Upper lobe of right lung (tissue), 1 donor: ENCODE data around the gene DUSP14. TPM values are rescaled to one million over a fixed set of nuclear protein-coding genes. Genes with fewer than 3 reads are reported as not detected.
A peak's percentile ranks its signal among the peaks of the same experiment; 100 is the strongest.

Experiments
- ATAC-seq: fragments of 200-7000 bp; cut with Tn5 transposase; one replicate; pipeline ENCODE4 v1.9.1; 2020; ENCODE audit warnings: mild to moderate bottlenecking, moderate library complexity
- DNase-seq: peaks from one replicate; pipeline ENCODE4 v3.0.0-alpha.2; 2020
- H3K27ac ChIP-seq: fragments of 200-600 bp; one replicate; pipeline ENCODE4 v1.8.0; 2022
- H3K27me3 ChIP-seq: fragments of 200-600 bp; one replicate; pipeline ENCODE4 v1.8.0; 2022; ENCODE audit warnings: mild to moderate bottlenecking
- H3K36me3 ChIP-seq: fragments of 200-600 bp; one replicate; pipeline ENCODE4 v1.8.0; 2022
- H3K4me1 ChIP-seq: fragments of 200-600 bp; one replicate; pipeline ENCODE4 v1.8.0; 2022
- H3K4me3 ChIP-seq: fragments of 200-600 bp; one replicate; pipeline ENCODE4 v1.8.0; 2022; ENCODE audit warnings: mild to moderate bottlenecking
- H3K9me3 ChIP-seq: fragments of 200-600 bp; one replicate; pipeline ENCODE4 v1.8.0; 2022
- intact Hi-C: fragments of 100-400 bp; cut with DNase I; formaldehyde crosslinking; loops from one replicate; pipeline ENCODE4 v1.11.0; 2022
- total RNA-seq: library from RNA; stranded (reverse); fragmentation: NEBNext Ultra II Directional; extraction: Animal tissue kit (Norgen Biotek cat#: 25700); gene quantifications from one replicate; pipeline ENCODE4 v1.2.1, GENCODE V29; 2021
- TF ChIP-seq, protein P1 (sequence below): fragments of 200-600 bp; IDR thresholded peaks from one replicate; pipeline ENCODE4 v1.8.0; 2022; ENCODE audit warnings: antibody characterized with exemption
- donor health status: DM: no; HTN: yes; CAD: no; lungs with severe emphysema.

Gene DUSP14
- total RNA-seq, 1 donor from 2014 or later, result 9.0 TPM

DNA sequence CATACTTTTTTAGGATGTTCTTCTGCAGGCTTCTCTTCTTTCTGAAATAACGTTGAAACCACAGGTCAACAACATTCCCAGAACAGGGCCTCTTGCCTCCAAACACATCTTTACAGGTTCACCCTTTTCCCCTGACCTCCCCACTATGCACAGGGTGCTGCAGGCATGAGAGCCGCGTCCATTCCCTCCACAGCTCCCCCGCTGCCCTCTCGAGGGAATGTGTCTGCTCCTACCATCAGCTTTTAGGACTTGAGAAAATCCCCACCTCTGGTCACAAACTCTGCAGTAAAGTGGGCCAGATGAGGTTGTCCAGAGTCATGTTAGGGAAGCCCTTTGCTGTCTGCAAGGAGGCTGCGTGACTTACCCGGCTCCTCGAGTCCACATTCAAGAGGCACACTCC, 30.5 kb downstream of the DUSP14 start:
- ATAC-seq (no peak), DNase-seq (no peak)
- Histone ChIP-seq H3K4me3 (no peak overlapping the region), H3K27ac (no peak overlapping the region), H3K9me3 (no peaks in the 10 kb centered on the region), H3K27me3 (no peaks in the 10 kb centered on the region), H3K4me1 (no peaks in the 10 kb centered on the region), H3K36me3 (peaks cover 72% of the 10 kb centered on the region)
- TF ChIP-seq, protein P1, sequence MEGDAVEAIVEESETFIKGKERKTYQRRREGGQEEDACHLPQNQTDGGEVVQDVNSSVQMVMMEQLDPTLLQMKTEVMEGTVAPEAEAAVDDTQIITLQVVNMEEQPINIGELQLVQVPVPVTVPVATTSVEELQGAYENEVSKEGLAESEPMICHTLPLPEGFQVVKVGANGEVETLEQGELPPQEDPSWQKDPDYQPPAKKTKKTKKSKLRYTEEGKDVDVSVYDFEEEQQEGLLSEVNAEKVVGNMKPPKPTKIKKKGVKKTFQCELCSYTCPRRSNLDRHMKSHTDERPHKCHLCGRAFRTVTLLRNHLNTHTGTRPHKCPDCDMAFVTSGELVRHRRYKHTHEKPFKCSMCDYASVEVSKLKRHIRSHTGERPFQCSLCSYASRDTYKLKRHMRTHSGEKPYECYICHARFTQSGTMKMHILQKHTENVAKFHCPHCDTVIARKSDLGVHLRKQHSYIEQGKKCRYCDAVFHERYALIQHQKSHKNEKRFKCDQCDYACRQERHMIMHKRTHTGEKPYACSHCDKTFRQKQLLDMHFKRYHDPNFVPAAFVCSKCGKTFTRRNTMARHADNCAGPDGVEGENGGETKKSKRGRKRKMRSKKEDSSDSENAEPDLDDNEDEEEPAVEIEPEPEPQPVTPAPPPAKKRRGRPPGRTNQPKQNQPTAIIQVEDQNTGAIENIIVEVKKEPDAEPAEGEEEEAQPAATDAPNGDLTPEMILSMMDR, result no peak
- intact Hi-C loops, result no loop called here

GRCh38 chr17:37521821-37522220, 32.1 kb downstream of the DUSP14 start:
- no peak for ATAC-seq
- intact Hi-C loops, result no loop called here
- H3K4me3 ChIP-seq, result no peak overlapping the region
- H3K27me3 ChIP-seq, result no peaks in the 10 kb centered on the region
- peaks cover 79% of the 10 kb centered on the region for H3K36me3 ChIP-seq
- no peak for DNase-seq
- TF ChIP-seq, protein P1, result no peak
- no peak overlapping the region for H3K27ac ChIP-seq
- H3K9me3 ChIP-seq, result no peaks in the 10 kb centered on the region
- no peaks in the 10 kb centered on the region for H3K4me1 ChIP-seq

DNA sequence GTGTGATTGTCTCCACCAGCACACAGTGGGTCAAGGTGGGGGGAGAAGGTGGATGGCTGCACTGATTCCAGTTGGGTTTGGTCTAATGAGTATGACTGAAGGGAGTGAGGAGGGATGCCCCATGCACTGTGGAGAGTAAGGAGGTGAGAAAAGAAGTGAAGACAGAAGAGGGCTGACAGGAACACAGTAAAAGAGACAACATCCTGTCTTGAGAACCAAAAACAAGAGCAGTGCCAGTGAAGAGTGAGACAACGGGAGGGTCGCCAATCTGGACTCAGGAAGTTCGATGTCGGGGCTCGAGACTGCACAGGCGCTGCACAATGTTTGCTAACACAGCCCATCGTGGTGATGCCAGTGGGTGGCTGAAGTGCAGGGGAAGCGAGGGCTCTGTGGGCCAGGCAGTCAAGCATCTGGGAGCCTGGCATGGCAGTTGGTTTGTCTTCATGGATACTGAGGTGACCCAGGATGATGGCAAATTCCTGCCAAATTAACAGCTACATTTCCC, 34.1 kb downstream of the DUSP14 start:
- no peak for ATAC-seq
- intact Hi-C loops, result no loop called here
- peaks cover 76% of the 10 kb centered on the region for H3K36me3 ChIP-seq

DNA sequence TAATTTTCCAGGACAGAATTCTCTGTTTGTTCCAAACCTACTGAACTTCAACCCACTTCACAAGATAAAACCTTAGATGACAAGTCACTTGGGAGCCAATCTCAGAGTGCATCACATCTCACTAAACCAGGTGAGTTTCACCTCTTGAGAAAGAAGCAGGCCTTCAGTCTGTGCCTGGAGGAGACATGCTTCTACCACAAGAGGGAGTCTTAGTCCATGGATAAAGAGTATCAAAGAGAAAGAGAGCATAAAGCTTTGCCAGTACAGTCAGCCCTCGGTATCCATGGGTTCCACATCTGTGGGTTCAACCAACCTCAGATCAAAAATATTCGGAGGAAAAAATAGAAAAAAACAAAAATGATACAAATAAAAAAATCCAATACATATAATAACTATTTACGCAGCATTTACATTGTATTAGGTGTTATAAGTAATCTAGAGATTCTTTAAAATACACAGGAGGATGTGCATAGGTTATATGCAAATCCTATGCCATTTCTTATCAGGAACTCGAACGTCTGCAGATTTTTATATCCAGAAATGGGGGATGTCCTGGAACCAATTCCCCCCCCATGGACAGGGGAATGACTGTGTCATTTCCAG, 37.7 kb downstream of the DUSP14 start:
- Histone ChIP-seq H3K4me3 (no peak overlapping the region), H3K36me3 (peaks cover 89% of the 10 kb centered on the region), H3K27ac (no peak overlapping the region), H3K4me1 (no peaks in the 10 kb centered on the region), H3K9me3 (no peaks in the 10 kb centered on the region), H3K27me3 (no peaks in the 10 kb centered on the region)
- peak; percentile 65 for ATAC-seq
- DNase-seq, result no peak
- intact Hi-C loops, result no loop called here
- TF ChIP-seq, protein P1, result peak; percentile 49

More for the DNA sequence above, 34.1 kb downstream of the DUSP14 start:
- TF ChIP-seq, protein P1, result no peak
- no peak for DNase-seq
- Histone ChIP-seq H3K4me1 (no peaks in the 10 kb centered on the region), H3K9me3 (no peaks in the 10 kb centered on the region), H3K27ac (no peak overlapping the region), H3K4me3 (no peak overlapping the region), H3K27me3 (no peaks in the 10 kb centered on the region)

GRCh38 chr17:37530420-37530819, 40.7 kb downstream of the DUSP14 start:
- ATAC-seq (no peak), DNase-seq (no peak)
- Histone ChIP-seq H3K27ac (no peak overlapping the region), H3K4me1 (no peaks in the 10 kb centered on the region), H3K4me3 (no peak overlapping the region), H3K36me3 (peaks cover 90% of the 10 kb centered on the region), H3K9me3 (no peaks in the 10 kb centered on the region), H3K27me3 (no peaks in the 10 kb centered on the region)
- intact Hi-C loops, result no loop called here
- TF ChIP-seq, protein P1, result no peak
